NCI-H1092 treated with DMSO at 0.1 percent for 48 hours (cell line): Measurements from ENCODE around the gene PLIN4.
A peak's percentile ranks its signal among the peaks of the same experiment; 100 is the strongest.
"Not testable (repeated sequence)": the region's sequence is repeated elsewhere in the genome, so short reads cannot be mapped to it uniquely, and the experiment has no call there.

ENCODE experiments used
- DNase-seq: peaks from one replicate; lab custom pipeline; 2025; lab: John Stamatoyannopoulos, UW

The PLIN4 gene

DNA sequence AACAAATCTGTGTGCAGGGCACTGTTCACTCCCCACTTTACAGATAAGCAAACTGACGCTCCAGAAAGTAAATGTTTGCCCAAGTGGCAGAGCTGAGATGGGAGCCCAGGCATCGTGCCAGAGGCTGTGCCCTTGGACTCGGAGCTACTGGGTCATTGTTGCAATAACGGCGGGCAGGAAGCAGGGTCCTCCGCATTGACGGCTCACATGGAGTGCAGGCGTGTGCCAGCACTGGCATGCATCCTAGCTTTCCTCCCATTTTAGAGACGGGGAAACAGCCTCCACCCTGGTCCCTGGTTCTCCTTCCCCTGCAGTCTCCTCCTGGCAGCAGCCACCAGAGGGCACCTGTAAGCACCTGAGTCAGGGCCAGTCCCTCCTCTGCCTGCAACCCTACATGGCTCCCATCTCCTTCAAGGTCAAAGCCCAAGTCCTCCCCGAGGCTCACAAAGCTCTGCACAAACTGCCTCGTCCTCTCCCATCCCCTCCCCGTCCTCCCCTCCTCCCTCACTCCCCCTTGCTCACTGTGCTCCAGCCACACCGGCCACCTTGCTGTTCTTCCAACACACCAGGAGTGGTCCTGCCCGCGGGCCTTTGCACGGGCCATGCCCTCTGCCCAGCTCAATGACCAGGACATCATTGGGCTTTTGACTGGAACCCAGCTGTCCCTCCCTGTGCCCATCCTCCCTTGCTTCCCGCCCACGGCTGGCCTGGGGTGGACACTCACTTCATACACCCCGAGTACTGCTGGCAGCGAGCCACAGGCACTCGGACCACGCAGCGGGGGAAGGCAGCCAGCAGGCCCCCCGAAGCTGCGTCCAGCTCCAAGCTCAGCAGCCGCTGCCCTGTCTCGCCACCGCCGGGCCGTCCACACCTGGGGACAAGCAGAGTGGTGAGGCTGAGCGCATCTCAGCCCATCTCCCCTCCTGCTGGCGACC is 29.3 kb upstream of the PLIN4 start:
- DNase-seq = peak; percentile 30

- DNase-seq = no peak
Measured at GRCh38 chr19:4543842-4544647, 25.8 kb upstream of the PLIN4 start.

GRCh38 chr19:4542896-4543841 is 24.9 kb upstream of the PLIN4 start:
- no peak for DNase-seq

GRCh38 chr19:4541806-4542145 is 23.5 kb upstream of the PLIN4 start:
- DNase-seq = not testable (repeated sequence)

- DNase-seq = no peak
Measured at GRCh38 chr19:4541114-4541805, 23.0 kb upstream of the PLIN4 start.

DNA sequence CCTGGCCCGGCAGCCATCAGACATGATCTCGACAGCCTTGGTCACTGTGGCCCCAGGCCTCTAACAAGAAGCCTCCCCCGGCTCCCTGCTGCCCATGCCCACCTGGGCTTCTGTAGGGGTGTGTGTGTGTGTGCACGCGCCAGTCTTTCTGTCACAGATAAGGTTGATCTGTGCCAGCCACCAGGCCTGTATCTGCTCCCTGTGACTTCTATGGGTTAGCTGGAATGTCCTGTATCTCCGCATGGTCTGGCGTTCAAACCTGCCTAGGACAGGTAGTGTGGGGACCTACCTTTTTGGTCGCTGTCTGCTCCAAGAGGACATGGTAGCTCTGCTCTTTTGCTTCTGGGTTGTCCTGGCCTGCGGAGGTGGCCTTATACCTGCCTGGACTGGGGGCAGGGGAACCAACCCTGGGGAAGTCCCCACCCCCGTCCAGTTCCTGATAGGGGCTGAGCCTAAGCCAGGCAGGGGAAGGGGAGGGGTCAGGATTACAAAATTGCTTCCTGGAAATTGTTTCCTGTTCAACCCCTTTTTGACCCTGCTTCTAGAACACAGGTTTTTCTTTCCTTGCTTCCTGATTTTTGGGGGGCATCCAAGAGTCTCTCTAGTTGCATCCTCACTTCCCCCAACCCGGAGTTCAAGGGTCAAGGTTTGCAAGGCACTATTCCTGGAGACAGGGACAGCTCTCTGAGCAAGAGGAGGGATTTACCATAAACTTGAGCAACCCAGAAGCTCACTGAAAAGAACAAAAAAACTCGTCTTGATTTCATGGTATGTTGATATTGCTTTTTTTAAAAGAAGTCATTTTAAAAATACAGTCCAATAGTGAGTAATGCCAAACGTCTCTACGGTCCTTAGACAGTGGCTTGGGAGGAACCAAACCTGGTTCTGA is 21.7 kb upstream of the PLIN4 start, which contains the start of gene LRG1:
LRG1 (minus strand) TSS at position 344 of the 889 bp plus-strand sequence; CDS start at position 321, 23 bp downstream.
- DNase-seq = no peak

GRCh38 chr19:4539169-4539692 is 20.9 kb upstream of the PLIN4 start:
- no peak for DNase-seq

DNA sequence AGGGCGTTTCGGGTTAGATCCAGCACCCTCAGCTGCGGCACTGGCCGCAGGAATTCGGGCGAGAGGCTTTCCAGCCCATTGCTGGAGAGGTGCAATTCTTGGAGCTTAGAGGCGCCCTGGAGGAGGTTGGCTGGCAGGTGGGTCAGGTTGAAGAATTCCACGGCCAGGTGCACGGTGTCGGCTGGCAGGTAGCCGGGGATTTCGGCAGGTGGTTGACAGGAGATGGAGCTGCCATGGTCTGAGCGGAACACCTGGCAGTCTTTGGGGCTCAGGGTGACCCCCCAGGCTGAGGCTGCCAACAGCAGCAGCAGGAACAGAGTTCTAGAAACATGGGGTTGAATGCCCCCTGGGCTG is 20.3 kb upstream of the PLIN4 start:
- DNase-seq = no peak

GRCh38 chr19:4537953-4538600 is 19.8 kb upstream of the PLIN4 start:
- DNase-seq = no peak

DNA sequence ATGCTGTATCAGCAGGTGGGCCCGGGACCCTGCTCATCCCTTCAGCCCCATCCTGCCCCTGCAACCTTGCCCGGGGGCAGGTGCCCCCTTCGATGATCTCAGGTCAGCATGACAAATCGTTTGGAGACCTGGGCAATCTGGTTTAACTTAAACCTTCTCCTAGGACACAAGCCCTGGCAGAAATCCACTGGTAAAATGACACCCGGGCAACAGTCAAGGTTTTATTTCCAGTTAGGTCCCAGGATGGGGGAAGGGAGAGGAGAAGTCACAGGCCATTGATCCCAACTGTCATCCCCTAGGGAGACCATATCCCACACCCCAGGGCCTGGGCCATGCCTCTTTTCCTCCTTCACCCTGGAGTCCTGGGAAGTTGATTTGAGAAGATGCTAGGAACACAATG is 18.5 kb upstream of the PLIN4 start:
- no peak for DNase-seq

GRCh38 chr19:4534836-4535658 is 16.8 kb upstream of the PLIN4 start, which contains the start of gene PLIN5:
TSS of gene PLIN5 (minus strand) at chr19:4535224. CDS start at chr19:4534074, 1,150 bp downstream.
- peak; percentile 75 for DNase-seq

- DNase-seq = no peak
Measured at GRCh38 chr19:4533835-4534424, 15.6 kb upstream of the PLIN4 start.

- no peak for DNase-seq
Measured at GRCh38 chr19:4533334-4533733, 15.0 kb upstream of the PLIN4 start.

GRCh38 chr19:4531562-4532165 is 13.4 kb upstream of the PLIN4 start:
- no peak for DNase-seq

DNA sequence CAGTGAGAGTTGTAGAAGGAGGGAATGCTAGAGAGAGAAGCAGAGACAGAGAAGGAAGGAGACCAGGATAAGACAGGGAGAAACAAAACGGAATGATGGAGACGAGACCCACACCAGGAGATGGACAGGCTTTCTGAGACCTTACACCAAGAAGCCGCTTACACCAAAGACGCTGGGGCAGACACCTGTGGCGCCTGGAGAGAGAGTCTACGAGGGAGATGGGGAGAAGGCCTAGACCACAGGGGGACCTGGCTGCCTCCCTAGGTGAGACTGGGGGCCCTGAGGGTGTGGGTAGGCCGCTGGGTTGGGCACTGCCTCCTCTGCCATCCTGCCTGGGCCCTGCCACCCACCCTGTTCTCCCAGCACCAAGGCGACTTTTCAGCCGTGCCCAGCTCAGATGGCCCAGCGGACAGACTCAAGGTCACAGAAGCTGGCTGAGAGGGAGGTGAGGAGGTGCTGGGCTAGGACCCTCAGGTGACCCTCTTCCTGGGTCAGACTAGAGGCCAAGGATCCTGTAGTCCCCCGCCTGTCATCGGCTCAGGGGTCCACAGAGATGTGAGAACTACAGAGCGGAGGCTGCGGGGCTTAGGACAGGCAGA is 11.7 kb upstream of the PLIN4 start:
- DNase-seq = no peak

DNA sequence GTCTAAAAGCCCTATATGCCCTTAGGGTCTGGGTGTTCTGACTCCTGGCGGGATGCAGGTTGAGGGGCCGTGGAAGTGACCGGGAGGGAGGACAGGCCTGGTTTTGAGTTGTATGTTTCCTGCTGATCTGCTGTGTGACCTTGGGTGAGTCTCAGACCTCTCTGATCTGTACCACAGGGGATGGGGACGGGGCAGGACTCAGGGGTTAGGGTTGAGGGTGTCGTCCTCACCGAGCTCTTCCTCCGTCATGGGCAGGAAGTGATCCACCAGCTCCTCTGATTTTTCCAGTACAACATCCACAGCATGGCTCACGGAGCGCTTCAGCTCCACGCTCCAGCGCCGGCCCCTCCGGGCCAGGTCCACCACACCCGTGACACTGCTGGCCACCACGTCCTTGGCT is 10.6 kb upstream of the PLIN4 start:
- no peak for DNase-seq

DNA sequence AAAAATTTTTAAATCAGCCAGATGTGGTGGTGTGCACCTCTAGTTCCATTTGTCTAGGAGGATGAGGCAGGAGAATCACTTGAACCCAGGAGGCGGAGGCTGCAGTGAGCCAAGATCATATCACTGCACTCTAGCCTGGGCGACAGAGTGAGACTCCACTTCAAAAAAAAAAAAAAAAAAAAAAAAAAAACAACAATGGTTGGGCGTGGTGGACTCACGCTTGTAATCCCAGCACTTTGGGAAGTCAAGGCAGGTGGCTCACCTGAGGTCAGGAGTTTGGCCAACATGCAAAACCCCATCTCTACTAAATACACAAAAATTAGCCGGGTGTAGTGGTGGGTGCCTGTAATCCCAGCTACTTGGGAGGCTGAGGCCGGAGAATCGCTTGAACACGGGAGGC is 9.1 kb upstream of the PLIN4 start:
- DNase-seq = not testable (repeated sequence)
